ENCODE data around the gene LRMDA.

Gene LRMDA

GRCh38 chr10:76115471-76116155, 684.2 kb downstream of the LRMDA start:
- H3K9me3 ChIP-seq: no peaks in the 10 kb centered on the region
- peaks cover 0 to 45% (median 3%) of the 10 kb centered on the region in 4 donors for H3K4me1 ChIP-seq
- TF ChIP-seq, protein P1, sequence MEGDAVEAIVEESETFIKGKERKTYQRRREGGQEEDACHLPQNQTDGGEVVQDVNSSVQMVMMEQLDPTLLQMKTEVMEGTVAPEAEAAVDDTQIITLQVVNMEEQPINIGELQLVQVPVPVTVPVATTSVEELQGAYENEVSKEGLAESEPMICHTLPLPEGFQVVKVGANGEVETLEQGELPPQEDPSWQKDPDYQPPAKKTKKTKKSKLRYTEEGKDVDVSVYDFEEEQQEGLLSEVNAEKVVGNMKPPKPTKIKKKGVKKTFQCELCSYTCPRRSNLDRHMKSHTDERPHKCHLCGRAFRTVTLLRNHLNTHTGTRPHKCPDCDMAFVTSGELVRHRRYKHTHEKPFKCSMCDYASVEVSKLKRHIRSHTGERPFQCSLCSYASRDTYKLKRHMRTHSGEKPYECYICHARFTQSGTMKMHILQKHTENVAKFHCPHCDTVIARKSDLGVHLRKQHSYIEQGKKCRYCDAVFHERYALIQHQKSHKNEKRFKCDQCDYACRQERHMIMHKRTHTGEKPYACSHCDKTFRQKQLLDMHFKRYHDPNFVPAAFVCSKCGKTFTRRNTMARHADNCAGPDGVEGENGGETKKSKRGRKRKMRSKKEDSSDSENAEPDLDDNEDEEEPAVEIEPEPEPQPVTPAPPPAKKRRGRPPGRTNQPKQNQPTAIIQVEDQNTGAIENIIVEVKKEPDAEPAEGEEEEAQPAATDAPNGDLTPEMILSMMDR (IDR thresholded peaks at IDR 0.05): no peak
- no peak for DNase-seq
- H3K27me3 ChIP-seq: no peaks in the 10 kb centered on the region
- intact Hi-C loops (cut with DNase I; ENCODE audit: low total_unique reads): no loop called here
- no peak overlapping the region for H3K27ac ChIP-seq
- no peak overlapping the region for H3K4me3 ChIP-seq
- H3K36me3 ChIP-seq: no peaks in the 10 kb centered on the region

DNA sequence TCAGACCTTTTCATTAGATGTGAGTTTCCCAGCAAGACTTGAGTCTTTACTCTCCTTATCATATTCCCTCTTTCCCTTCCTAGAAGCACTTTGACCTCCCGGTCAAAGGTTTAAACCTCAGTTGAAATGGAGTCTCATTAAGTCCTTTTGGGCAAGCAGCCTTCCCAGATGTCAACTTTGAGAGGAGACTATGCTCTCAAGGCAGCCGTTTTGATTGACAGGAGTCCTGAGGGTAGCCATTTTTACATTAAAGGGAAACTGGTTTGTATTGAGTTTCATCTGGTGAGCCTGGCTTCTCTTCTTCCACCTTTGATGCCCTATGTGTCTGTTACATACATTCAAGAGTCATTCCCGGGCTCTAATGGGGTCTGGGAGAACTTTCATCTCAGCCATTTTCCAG, 685.1 kb downstream of the LRMDA start:
- Histone ChIP-seq H3K4me1 (peaks cover 0 to 45% (median 3%) of the 10 kb centered on the region in 4 donors), H3K9me3 (no peaks in the 10 kb centered on the region), H3K27me3 (no peaks in the 10 kb centered on the region), H3K4me3 (no peak overlapping the region), H3K36me3 (no peaks in the 10 kb centered on the region), H3K27ac (no peak overlapping the region)
- no peak for DNase-seq
- TF ChIP-seq, protein P1 (IDR thresholded peaks at IDR 0.05): no peak
- intact Hi-C loops (cut with DNase I; ENCODE audit: low total_unique reads): no loop called here

DNA sequence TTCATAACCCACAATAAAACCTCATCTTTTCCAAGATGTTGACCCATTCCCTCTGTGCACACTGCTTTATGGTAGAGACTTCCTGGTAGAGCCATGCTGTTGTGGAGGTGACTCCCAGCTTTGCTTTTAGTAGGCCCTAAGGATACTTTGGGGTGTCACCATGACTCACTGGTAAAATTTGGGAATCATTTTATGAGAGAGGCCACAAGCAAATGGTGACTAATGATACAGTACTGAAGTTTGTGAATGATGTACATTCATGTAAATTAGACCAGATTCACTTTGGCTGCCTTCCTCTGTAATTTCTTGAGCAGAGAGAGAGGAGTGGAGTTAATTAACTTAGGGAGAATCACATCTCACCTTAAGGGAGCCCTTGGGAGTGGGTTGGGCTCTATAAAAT, 686.5 kb downstream of the LRMDA start:
- H3K27ac ChIP-seq: no peak overlapping the region
- H3K4me1 ChIP-seq: peaks cover 0 to 45% (median 3%) of the 10 kb centered on the region in 4 donors
- intact Hi-C loops (cut with DNase I; ENCODE audit: low total_unique reads): no loop called here
- H3K36me3 ChIP-seq: no peaks in the 10 kb centered on the region
- TF ChIP-seq, protein P1 (IDR thresholded peaks at IDR 0.05): no peak
- no peak overlapping the region for H3K4me3 ChIP-seq
- H3K27me3 ChIP-seq: no peaks in the 10 kb centered on the region
- no peak for DNase-seq
- H3K9me3 ChIP-seq: no peaks in the 10 kb centered on the region

GRCh38 chr10:76119036-76119435, 687.6 kb downstream of the LRMDA start:
- peaks cover 0 to 42% (median 3%) of the 10 kb centered on the region in 4 donors for H3K4me1 ChIP-seq
- no peak for DNase-seq
- H3K36me3 ChIP-seq: no peaks in the 10 kb centered on the region
- intact Hi-C loops (cut with DNase I; ENCODE audit: low total_unique reads): no loop called here
- H3K27me3 ChIP-seq: no peaks in the 10 kb centered on the region
- no peaks in the 10 kb centered on the region for H3K9me3 ChIP-seq
- no peak overlapping the region for H3K4me3 ChIP-seq
- TF ChIP-seq, protein P1 (IDR thresholded peaks at IDR 0.05): no peak
- no peak overlapping the region for H3K27ac ChIP-seq

DNA sequence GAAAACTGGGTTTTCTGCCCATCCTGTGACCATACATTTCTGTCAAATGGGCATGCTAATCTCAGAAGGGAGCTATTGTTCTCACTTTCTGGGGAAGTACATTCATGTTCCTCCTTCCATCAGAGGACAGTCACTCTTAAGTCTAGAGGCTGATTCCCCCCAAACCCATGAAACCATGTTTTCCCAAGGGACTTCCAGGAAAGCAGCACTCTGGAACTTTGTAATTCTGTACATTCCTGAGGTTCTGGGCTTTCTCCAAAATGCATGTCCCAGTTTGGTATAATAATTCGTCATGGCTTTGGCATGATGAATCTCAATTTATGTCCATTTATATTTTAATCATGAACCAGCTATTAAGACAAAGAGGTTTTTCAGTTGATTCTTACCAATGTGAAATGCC, 688.1 kb downstream of the LRMDA start:
- no peak for DNase-seq
- Histone ChIP-seq H3K4me3 (no peak overlapping the region), H3K27ac (no peak overlapping the region), H3K9me3 (no peaks in the 10 kb centered on the region), H3K4me1 (peaks cover 0 to 37% (median 3%) of the 10 kb centered on the region in 4 donors), H3K27me3 (no peaks in the 10 kb centered on the region), H3K36me3 (no peaks in the 10 kb centered on the region)
- intact Hi-C loops (cut with DNase I; ENCODE audit: low total_unique reads): no loop called here
- TF ChIP-seq, protein P1 (IDR thresholded peaks at IDR 0.05): no peak

Measured in tibial artery (tissue), 4 donors.